ENCODE measurements around the gene CCDC73.

CCDC73 gene

GRCh38 chr11:32705309-32706033, 89.0 kb downstream of the CCDC73 start:
- TF ChIP-seq ZNF274 (IDR thresholded peaks at IDR 0.05; ENCODE audit: low read depth, low read length) (no peak), YY1 (IDR thresholded peaks at IDR 0.05; ENCODE audit: insufficient read depth, insufficient read length) (no peak), SUZ12 (IDR thresholded peaks at IDR 0.05; ENCODE audit: extremely low read depth, insufficient read depth, insufficient read length) (no peak)
- Histone ChIP-seq H3K4me3 (ENCODE audit: insufficient read length, low read depth) (no peak overlapping the region), H3K9me3 (ENCODE audit: insufficient read depth, low read length) (peaks cover 15% of the 10 kb centered on the region; the same call in 1 of the 2 replicates)

GRCh38 chr11:32704775-32705174, 89.7 kb downstream of the CCDC73 start:
- Histone ChIP-seq H3K27me3 (ENCODE audit: insufficient read depth, insufficient read length) (no peaks in the 10 kb centered on the region), H3K9ac (ENCODE audit: insufficient read length, low read depth) (no peak overlapping the region), H3K9me3 (ENCODE audit: insufficient read depth, low read length) (peaks cover 15% of the 10 kb centered on the region; the same call in 1 of the 2 replicates), H3K36me3 (ENCODE audit: insufficient read depth, insufficient read length, low read length) (no peaks in the 10 kb centered on the region), H3K4me1 (ENCODE audit: insufficient read depth, insufficient read length) (no peaks in the 10 kb centered on the region), H3K4me3 (ENCODE audit: insufficient read length, low read depth) (no peak overlapping the region)
- no peak for DNase-seq (ENCODE audit: low read depth, low spot score)
- TF ChIP-seq YY1 (IDR thresholded peaks at IDR 0.05; ENCODE audit: insufficient read depth, insufficient read length) (no peak), ZNF274 (IDR thresholded peaks at IDR 0.05; ENCODE audit: low read depth, low read length) (no peak), SUZ12 (IDR thresholded peaks at IDR 0.05; ENCODE audit: extremely low read depth, insufficient read depth, insufficient read length) (no peak)

More at GRCh38 chr11:32705309-32706033, 89.0 kb downstream of the CCDC73 start:
- Histone ChIP-seq H3K36me3 (ENCODE audit: insufficient read depth, insufficient read length, low read length) (no peaks in the 10 kb centered on the region), H3K27me3 (ENCODE audit: insufficient read depth, insufficient read length) (no peaks in the 10 kb centered on the region), H3K9ac (ENCODE audit: insufficient read length, low read depth) (no peak overlapping the region), H3K4me1 (ENCODE audit: insufficient read depth, insufficient read length) (no peaks in the 10 kb centered on the region)
- no peak for DNase-seq (ENCODE audit: low read depth, low spot score)

- H3K4me1 ChIP-seq (ENCODE audit: insufficient read depth, insufficient read length) = no peaks in the 10 kb centered on the region
- DNase-seq (ENCODE audit: low read depth, low spot score) = no peak
Measured at GRCh38 chr11:32704261-32704660, 90.2 kb downstream of the CCDC73 start.

GRCh38 chr11:32701616-32702015, 92.8 kb downstream of the CCDC73 start:
- no peak for TF ChIP-seq ZNF274 (IDR thresholded peaks at IDR 0.05; ENCODE audit: low read depth, low read length)
- no peak for TF ChIP-seq SUZ12 (IDR thresholded peaks at IDR 0.05; ENCODE audit: extremely low read depth, insufficient read depth, insufficient read length)
- no peak for TF ChIP-seq YY1 (IDR thresholded peaks at IDR 0.05; ENCODE audit: insufficient read depth, insufficient read length)
- Histone ChIP-seq H3K36me3 (ENCODE audit: insufficient read depth, insufficient read length, low read length) (no peaks in the 10 kb centered on the region), H3K4me1 (ENCODE audit: insufficient read depth, insufficient read length) (no peaks in the 10 kb centered on the region), H3K4me3 (ENCODE audit: insufficient read length, low read depth) (no peak overlapping the region), H3K9me3 (ENCODE audit: insufficient read depth, low read length) (peaks cover 15% of the 10 kb centered on the region; the same call in 1 of the 2 replicates), H3K27me3 (ENCODE audit: insufficient read depth, insufficient read length) (no peaks in the 10 kb centered on the region), H3K9ac (ENCODE audit: insufficient read length, low read depth) (no peak overlapping the region)
- no peak for DNase-seq (ENCODE audit: low read depth, low spot score)

More at GRCh38 chr11:32704261-32704660, 90.2 kb downstream of the CCDC73 start:
- Histone ChIP-seq H3K9me3 (ENCODE audit: insufficient read depth, low read length) (peaks cover 15% of the 10 kb centered on the region; the same call in 1 of the 2 replicates), H3K4me3 (ENCODE audit: insufficient read length, low read depth) (no peak overlapping the region), H3K27me3 (ENCODE audit: insufficient read depth, insufficient read length) (no peaks in the 10 kb centered on the region), H3K36me3 (ENCODE audit: insufficient read depth, insufficient read length, low read length) (no peaks in the 10 kb centered on the region), H3K9ac (ENCODE audit: insufficient read length, low read depth) (no peak overlapping the region)
- TF ChIP-seq SUZ12 (IDR thresholded peaks at IDR 0.05; ENCODE audit: extremely low read depth, insufficient read depth, insufficient read length) (no peak), YY1 (IDR thresholded peaks at IDR 0.05; ENCODE audit: insufficient read depth, insufficient read length) (no peak), ZNF274 (IDR thresholded peaks at IDR 0.05; ENCODE audit: low read depth, low read length) (no peak)

- no peaks in the 10 kb centered on the region for H3K27me3 ChIP-seq (ENCODE audit: insufficient read depth, insufficient read length)
- TF ChIP-seq ZNF274 (IDR thresholded peaks at IDR 0.05; ENCODE audit: low read depth, low read length) = no peak
Measured at GRCh38 chr11:32698579-32698978, 95.9 kb downstream of the CCDC73 start.

GRCh38 chr11:32671051-32671450, 123.4 kb downstream of the CCDC73 start:
- no peak overlapping the region for H3K4me3 ChIP-seq (ENCODE audit: insufficient read length, low read depth)
- H3K36me3 ChIP-seq (ENCODE audit: insufficient read depth, insufficient read length, low read length) = no peaks in the 10 kb centered on the region
- H3K4me1 ChIP-seq (ENCODE audit: insufficient read depth, insufficient read length) = no peaks in the 10 kb centered on the region
- DNase-seq (ENCODE audit: low read depth, low spot score) = no peak
- TF ChIP-seq ZNF274 (IDR thresholded peaks at IDR 0.05; ENCODE audit: low read depth, low read length) (no peak), YY1 (IDR thresholded peaks at IDR 0.05; ENCODE audit: insufficient read depth, insufficient read length) (no peak), SUZ12 (IDR thresholded peaks at IDR 0.05; ENCODE audit: extremely low read depth, insufficient read depth, insufficient read length) (no peak)
- H3K9ac ChIP-seq (ENCODE audit: insufficient read length, low read depth) = no peak overlapping the region
- no peaks in the 10 kb centered on the region for H3K27me3 ChIP-seq (ENCODE audit: insufficient read depth, insufficient read length)
- peaks cover 11% of the 10 kb centered on the region; the same call in 1 of the 2 replicates for H3K9me3 ChIP-seq (ENCODE audit: insufficient read depth, low read length)

More at GRCh38 chr11:32698579-32698978, 95.9 kb downstream of the CCDC73 start:
- DNase-seq (ENCODE audit: low read depth, low spot score) = no peak
- Histone ChIP-seq H3K9me3 (ENCODE audit: insufficient read depth, low read length) (no peaks in the 10 kb centered on the region), H3K4me1 (ENCODE audit: insufficient read depth, insufficient read length) (no peaks in the 10 kb centered on the region), H3K36me3 (ENCODE audit: insufficient read depth, insufficient read length, low read length) (no peaks in the 10 kb centered on the region), H3K4me3 (ENCODE audit: insufficient read length, low read depth) (no peak overlapping the region), H3K9ac (ENCODE audit: insufficient read length, low read depth) (no peak overlapping the region)

GRCh38 chr11:32659672-32660071, 134.8 kb downstream of the CCDC73 start:
- Histone ChIP-seq H3K4me1 (ENCODE audit: insufficient read depth, insufficient read length) (no peaks in the 10 kb centered on the region), H3K36me3 (ENCODE audit: insufficient read depth, insufficient read length, low read length) (no peaks in the 10 kb centered on the region), H3K9ac (ENCODE audit: insufficient read length, low read depth) (no peak overlapping the region), H3K9me3 (ENCODE audit: insufficient read depth, low read length) (no peaks in the 10 kb centered on the region), H3K4me3 (ENCODE audit: insufficient read length, low read depth) (no peak overlapping the region), H3K27me3 (ENCODE audit: insufficient read depth, insufficient read length) (no peaks in the 10 kb centered on the region)
- no peak for DNase-seq (ENCODE audit: low read depth, low spot score)
- TF ChIP-seq ZNF274 (IDR thresholded peaks at IDR 0.05; ENCODE audit: low read depth, low read length) (no peak), YY1 (IDR thresholded peaks at IDR 0.05; ENCODE audit: insufficient read depth, insufficient read length) (no peak), SUZ12 (IDR thresholded peaks at IDR 0.05; ENCODE audit: extremely low read depth, insufficient read depth, insufficient read length) (no peak)
